ENCODE data around the gene ELOVL1. TPM values are rescaled to one million over a fixed set of nuclear protein-coding genes. Genes with fewer than 3 reads are reported as not detected.

ELOVL1 gene
- total and polyA plus RNA-seq, 2 of the 13 experiments (the other 11 are each of a cell fraction or from before 2014, with no cell fraction given): 55.2 to 77.4 TPM

DNA sequence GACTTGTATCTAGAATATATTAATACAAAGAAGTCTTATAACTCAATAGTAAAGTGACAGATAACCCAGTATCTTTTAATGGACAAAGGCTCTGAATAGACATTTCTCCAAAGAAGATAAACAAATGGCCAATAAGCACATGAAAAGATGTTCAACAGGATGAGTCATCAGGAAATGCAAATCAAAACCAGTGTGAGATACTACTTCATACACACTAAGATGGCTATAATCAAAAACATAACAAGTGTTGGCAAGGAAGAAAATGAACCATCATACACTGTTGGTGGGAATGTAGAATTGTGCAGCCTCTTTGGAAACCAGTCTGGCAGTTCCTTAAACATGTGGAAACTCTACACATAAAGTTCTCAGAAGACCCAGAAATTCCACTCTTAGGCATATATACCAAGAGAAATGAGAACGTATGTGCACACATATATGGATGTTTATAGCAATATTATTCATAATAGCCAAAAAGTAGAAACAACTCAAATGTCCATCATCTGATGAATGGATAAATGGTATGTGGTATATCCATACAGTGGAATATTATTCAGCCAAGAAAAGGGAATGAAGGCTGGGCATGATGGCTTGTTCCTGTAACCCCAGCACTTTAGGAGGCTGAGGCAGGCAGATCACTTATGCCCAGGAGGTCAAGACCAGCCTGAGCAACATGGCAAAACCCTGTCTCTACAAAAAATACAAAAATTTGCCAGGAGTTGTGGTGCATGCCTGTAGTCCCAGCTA lies 40.1 kb downstream of the ELOVL1 start:
- intact Hi-C loops (cut with micrococcal nuclease; ENCODE audit: unreplicated experiment): no loop called here
- 50% methylated on average over 1 of the region's 1 CpG for WGBS (ENCODE audit: low lambda C conversion rate)

More for the DNA sequence above, 40.1 kb downstream of the ELOVL1 start:
- H2AFZ ChIP-seq (ENCODE audit: low read length): no peak overlapping the region
- no peak for FAIRE-seq
- H3K4me2 ChIP-seq (ENCODE audit: low read depth, low read length): no peak overlapping the region
- no peak overlapping the region for H3K9ac ChIP-seq (ENCODE audit: insufficient read depth, low read depth, low read length)
- peaks cover 0 to 5% of the 10 kb centered on the region in 2 experiments; a peak in 1 of 5 replicates for H3K27me3 ChIP-seq (ENCODE audit: control insufficient read depth in 1 of 2, insufficient read depth in 2 of 2, low read length in 2 of 2)
- TF ChIP-seq XBP1 (CRISPR knock-in tag; IDR thresholded peaks at IDR 0.05): no peak
- no peak for TF ChIP-seq ZKSCAN5 (CRISPR knock-in tag; IDR thresholded peaks at IDR 0.05)
- TF ChIP-seq ZBTB4 (CRISPR knock-in tag; IDR thresholded peaks at IDR 0.05; ENCODE audit: borderline replicate concordance): no peak
- TF ChIP-seq ZNF644 (CRISPR knock-in tag; IDR thresholded peaks at IDR 0.05; ENCODE audit: low read depth): no peak
- no peak for TF ChIP-seq ZBTB8A (CRISPR knock-in tag; IDR thresholded peaks at IDR 0.05; ENCODE audit: borderline replicate concordance, low read depth)
- no peak for TF ChIP-seq PLRG1 (conservative IDR thresholded peaks at IDR 0.05)
- no peak for TF ChIP-seq HMG20A (CRISPR knock-in tag; IDR thresholded peaks at IDR 0.05; ENCODE audit: borderline replicate concordance)
- TF ChIP-seq ZNF180 (CRISPR knock-in tag; IDR thresholded peaks at IDR 0.05; ENCODE audit: borderline replicate concordance, low read depth): no peak
- TF ChIP-seq ZNF709 (CRISPR knock-in tag; IDR thresholded peaks at IDR 0.05): no peak
- no peak for TF ChIP-seq HOXA5 (CRISPR knock-in tag; IDR thresholded peaks at IDR 0.05)
- TF ChIP-seq JUNB (CRISPR knock-in tag; IDR thresholded peaks at IDR 0.05; ENCODE audit: borderline replicate concordance): no peak
- TF ChIP-seq, protein P1, sequence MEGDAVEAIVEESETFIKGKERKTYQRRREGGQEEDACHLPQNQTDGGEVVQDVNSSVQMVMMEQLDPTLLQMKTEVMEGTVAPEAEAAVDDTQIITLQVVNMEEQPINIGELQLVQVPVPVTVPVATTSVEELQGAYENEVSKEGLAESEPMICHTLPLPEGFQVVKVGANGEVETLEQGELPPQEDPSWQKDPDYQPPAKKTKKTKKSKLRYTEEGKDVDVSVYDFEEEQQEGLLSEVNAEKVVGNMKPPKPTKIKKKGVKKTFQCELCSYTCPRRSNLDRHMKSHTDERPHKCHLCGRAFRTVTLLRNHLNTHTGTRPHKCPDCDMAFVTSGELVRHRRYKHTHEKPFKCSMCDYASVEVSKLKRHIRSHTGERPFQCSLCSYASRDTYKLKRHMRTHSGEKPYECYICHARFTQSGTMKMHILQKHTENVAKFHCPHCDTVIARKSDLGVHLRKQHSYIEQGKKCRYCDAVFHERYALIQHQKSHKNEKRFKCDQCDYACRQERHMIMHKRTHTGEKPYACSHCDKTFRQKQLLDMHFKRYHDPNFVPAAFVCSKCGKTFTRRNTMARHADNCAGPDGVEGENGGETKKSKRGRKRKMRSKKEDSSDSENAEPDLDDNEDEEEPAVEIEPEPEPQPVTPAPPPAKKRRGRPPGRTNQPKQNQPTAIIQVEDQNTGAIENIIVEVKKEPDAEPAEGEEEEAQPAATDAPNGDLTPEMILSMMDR (CRISPR knock-in tag; IDR thresholded peaks at IDR 0.05): no peak
- CTCF ChIA-PET (ENCODE audit: low intra/inter-chr PET ratio, low total read pairs): no interaction called here
- no peaks in the 10 kb centered on the region for H4K20me1 ChIP-seq (ENCODE audit: insufficient read depth, low read length)
- in situ Hi-C loops (cut with HindIII; ENCODE audit: extremely low pct_ligation_motif_present, low pct_unique_long_range_greater_than_20kb): no loop called here
- H3K9me3 ChIP-seq (ENCODE audit: low read length): no peaks in the 10 kb centered on the region
- H3K27ac ChIP-seq (ENCODE audit: extremely low read length, insufficient read depth, low read length): no peak overlapping the region
- ATAC-seq: no peak
- H3K79me2 ChIP-seq (ENCODE audit: insufficient read depth, low read length): no peaks in the 10 kb centered on the region
- H3K4me1 ChIP-seq (ENCODE audit: insufficient read depth, low read length): no peaks in the 10 kb centered on the region; the same call in 1 of the 2 replicates
- no peaks in the 10 kb centered on the region for H3K36me3 ChIP-seq (replicated peaks in 1 of 2; ENCODE audit: control insufficient read depth in 1 of 2, insufficient read depth in 2 of 2, low read length in 2 of 2)
- H3K4me3 ChIP-seq (replicated peaks in 1 of 3; ENCODE audit: insufficient read depth in 1 of 3, low read depth in 2 of 3, low read length in 3 of 3): no peak overlapping the region
- BruUV-seq (replicated peaks): no TSS peak
- POLR2A ChIA-PET: no interaction called here
- no peak for DNase-seq (ENCODE audit: low spot score)
